SK-N-MC (cell line): ENCODE data around the gene FAAP100.

Source experiments
- DNase-seq: peaks from one replicate; pipeline ENCODE4 v3.0.0-alpha.2; 2011; ENCODE audit warnings: low read depth, low spot score
- H3K27ac ChIP-seq: fragments of 200-600 bp; sonication (generic); 2 replicates; pipeline ENCODE4 v1.5.1; 2016; ENCODE audit warnings: mixed run types
- H3K36me3 ChIP-seq: fragments of 200-600 bp; sonication (generic); 2 replicates; pipeline ENCODE4 v1.6.1; 2017; ENCODE audit warnings: antibody characterized with exemption, low read length, mixed read lengths; ENCODE audit not compliant: insufficient read depth
- H3K4me3 ChIP-seq: fragments of 200-600 bp; sonication (generic); 2 replicates; pipeline ENCODE4 v1.5.1; 2016
- H3K9ac ChIP-seq: fragments of 200-600 bp; sonication (generic); 2 replicates; pipeline ENCODE4 v1.8.0; 2017; ENCODE audit warnings: mixed run types, mixed read lengths; ENCODE audit not compliant: insufficient read length
- H3K9me3 ChIP-seq: fragments of 200-600 bp; sonication (generic); 2 replicates; pipeline ENCODE4 v1.6.1; 2017; ENCODE audit warnings: low read depth, mild to moderate bottlenecking, antibody characterized with exemption, low read length, moderate library complexity, mixed read lengths
- EZH2 ChIP-seq: fragments of 200-600 bp; sonication (generic); IDR thresholded peaks from one replicate; pipeline ENCODE4 v1.6.1; 2017; ENCODE audit warnings: antibody characterized with exemption
- FOXP2 ChIP-seq: optimal IDR thresholded peaks from 2 replicates; pipeline ENCODE3; 2011; ENCODE audit warnings: mild to moderate bottlenecking, moderate library complexity; ENCODE audit not compliant: insufficient read depth; ENCODE audit errors: extremely low read length, control extremely low read depth
- POLR2AphosphoS5 ChIP-seq: IDR thresholded peaks from 2 replicates; pipeline ENCODE4 v1.6.1; 2012; ENCODE audit warnings: mild to moderate bottlenecking, low read depth, low read length, borderline replicate concordance

The FAAP100 gene

DNA sequence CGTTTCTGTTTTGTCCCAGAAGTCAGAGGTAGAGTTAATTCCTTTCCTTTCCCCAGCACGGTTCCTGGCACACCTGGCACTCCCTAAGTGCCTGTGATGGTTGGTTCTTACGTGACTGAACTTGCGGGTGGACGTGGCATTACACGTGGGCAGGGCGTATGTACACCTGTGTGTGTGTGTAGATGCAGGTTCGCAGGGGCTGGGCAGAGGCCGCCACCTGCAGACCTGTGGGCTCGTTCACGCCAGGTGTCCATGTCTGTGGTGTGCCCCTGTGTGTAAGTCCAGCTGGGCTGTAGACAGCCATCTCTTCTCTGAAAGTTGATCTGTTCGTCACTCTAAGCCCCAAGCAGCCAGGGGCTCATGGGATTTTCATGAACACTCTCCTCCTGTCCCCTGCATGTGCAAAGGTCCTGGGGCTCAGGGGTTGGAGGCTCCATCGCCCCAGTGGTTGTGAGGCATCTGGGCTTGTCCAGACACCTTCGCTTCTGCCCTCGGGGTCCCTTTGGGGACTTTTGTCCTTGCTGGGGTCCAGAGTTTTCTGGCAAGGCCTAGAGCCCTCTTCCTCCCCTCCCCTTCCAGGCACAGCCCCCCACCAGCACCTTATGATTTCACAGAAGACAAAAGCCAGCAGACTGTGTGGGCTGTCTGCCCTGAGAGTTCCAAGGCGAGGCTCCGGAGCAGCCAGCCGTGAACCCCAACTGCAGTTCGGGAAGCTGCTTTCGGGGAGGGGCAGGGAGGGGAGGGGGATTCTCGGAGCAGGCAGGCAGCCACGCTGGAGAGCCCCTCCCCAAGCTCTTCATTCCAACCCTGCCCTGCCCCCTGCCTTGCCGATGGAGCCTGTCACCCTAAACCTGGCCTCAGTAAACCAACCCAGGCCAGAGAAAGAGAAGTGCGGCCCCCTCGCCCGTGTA is 29.4 kb downstream of the FAAP100 start:
- Histone ChIP-seq H3K36me3 (no peaks in the 10 kb centered on the region), H3K27ac (no peak overlapping the region), H3K9ac (no peak overlapping the region), H3K4me3 (no peak overlapping the region), H3K9me3 (no peaks in the 10 kb centered on the region)
- no peak for TF ChIP-seq FOXP2
- no peak for TF ChIP-seq POLR2AphosphoS5
- no peak for TF ChIP-seq EZH2
- no peak for DNase-seq

DNA sequence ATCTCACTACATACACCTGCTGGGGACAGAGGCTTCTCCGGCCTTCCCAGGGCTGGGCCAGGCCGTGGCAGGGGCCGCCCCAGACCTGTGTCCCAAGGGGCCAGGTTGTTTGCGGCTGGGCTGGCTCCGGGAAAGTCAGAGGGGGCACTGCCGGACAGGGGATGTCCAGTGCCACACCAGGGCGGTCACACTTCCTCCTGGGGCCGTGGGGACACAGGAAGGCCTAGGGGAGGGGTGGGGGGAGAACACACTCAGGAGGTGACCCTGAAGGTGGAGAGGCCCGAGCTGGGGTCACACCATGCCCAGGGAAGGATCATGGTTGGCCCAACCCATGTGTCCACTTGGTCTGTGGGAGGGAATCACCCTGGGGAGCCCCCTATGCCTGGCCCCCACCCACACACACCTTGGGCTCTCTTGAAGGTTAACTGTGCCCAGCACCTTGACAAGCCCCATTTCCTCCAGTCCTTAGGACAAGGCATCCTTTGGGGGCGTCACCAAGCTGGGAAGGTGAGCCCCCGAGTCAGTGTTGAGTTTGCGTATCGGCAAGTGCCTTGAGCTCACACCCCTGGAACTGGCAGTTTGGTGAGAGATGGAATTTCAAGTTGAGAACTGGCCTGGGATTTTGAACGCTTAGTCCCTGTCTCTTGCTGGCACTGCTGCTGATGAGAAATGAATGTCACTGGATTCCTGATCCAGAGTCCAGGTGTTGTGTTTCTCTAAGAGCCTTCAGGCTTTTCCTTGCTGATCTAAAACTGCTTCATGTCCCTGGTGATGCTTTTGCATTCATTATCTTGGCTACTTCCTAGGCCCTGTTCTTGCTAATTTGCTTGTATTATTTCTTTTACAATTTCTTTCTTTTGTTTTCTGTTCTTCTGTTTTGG is 31.9 kb downstream of the FAAP100 start:
- Histone ChIP-seq H3K27ac (0 out of 2 replicates have a peak overlapping the region, but pooled peaks have one; percentile 26), H3K9ac (no peak overlapping the region), H3K9me3 (no peaks in the 10 kb centered on the region), H3K4me3 (no peak overlapping the region), H3K36me3 (no peaks in the 10 kb centered on the region)
- TF ChIP-seq FOXP2 (no peak), EZH2 (no peak), POLR2AphosphoS5 (no peak)
- DNase-seq: no peak

DNA sequence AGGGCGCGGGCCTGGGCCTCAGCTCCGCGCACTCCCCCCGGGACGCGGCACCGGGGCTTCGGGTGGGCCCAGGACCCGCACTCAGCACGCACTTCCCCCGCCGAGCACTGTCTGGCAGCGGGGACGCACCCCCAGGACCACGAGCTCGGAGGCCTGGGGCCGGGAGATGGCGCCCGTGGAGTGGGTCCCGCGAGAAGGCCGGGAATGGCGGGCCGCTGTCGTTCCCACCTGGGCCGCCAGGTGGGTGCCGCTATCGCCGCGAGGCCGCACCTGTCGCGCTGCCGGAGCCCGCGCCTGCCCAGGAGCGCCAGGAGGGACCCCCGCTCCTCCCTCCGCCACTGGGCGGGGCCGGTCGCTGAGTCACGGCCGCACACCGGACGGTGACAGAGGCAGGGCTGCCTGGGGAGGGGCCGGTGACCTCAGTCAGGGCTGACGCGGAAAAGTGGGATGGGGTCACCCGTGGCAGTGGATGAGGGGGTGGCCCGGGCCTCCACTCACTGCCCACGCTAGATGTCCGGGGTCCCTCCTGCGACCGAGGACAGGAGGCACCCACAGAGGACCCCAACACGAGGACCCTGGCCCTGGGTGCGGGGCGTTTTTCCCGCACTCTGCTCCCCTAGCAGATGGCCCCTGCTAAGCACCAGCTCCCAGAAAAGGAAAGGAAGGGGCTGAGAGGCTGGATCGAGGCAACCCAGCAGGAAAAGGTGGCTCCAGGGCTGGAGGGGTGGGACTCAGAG is 32.7 kb downstream of the FAAP100 start:
- no peaks in the 10 kb centered on the region for H3K36me3 ChIP-seq
- no peak overlapping the region for H3K9ac ChIP-seq
- DNase-seq: no peak
- no peak overlapping the region for H3K4me3 ChIP-seq
- TF ChIP-seq EZH2 (no peak), FOXP2 (no peak), POLR2AphosphoS5 (no peak)
- H3K27ac ChIP-seq: no peak overlapping the region
- no peaks in the 10 kb centered on the region for H3K9me3 ChIP-seq

DNA sequence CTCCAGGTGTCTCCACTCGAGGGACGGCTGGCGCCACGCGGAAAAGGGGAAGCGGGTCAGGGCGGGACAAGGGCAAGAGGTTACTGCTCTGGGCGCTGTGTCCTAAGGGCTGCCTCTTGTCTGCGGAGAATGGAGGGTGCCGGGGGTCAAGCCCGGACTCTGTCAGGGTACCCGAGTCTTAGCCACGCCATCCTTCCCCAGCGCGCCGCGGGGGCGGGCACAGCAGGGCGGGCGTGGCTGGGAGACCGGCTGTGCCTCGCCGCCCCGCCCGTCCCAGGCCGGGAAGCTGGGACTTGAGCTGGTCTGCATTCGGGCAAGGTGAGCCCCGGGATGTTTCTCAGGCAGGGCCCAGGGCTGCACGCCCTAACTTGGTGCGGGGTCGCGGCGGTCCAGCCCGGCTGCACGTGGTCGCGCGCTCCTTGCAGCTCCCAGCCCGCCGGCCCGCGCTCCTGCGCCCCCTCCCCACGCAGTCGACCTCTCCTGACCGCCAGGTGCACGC is 33.3 kb downstream of the FAAP100 start:
- no peak for DNase-seq
- Histone ChIP-seq H3K4me3 (no peak overlapping the region), H3K9me3 (no peaks in the 10 kb centered on the region), H3K27ac (no peak overlapping the region), H3K36me3 (no peaks in the 10 kb centered on the region), H3K9ac (no peak overlapping the region)
- TF ChIP-seq FOXP2: no peak
- TF ChIP-seq EZH2: no peak
- TF ChIP-seq POLR2AphosphoS5: no peak

DNA sequence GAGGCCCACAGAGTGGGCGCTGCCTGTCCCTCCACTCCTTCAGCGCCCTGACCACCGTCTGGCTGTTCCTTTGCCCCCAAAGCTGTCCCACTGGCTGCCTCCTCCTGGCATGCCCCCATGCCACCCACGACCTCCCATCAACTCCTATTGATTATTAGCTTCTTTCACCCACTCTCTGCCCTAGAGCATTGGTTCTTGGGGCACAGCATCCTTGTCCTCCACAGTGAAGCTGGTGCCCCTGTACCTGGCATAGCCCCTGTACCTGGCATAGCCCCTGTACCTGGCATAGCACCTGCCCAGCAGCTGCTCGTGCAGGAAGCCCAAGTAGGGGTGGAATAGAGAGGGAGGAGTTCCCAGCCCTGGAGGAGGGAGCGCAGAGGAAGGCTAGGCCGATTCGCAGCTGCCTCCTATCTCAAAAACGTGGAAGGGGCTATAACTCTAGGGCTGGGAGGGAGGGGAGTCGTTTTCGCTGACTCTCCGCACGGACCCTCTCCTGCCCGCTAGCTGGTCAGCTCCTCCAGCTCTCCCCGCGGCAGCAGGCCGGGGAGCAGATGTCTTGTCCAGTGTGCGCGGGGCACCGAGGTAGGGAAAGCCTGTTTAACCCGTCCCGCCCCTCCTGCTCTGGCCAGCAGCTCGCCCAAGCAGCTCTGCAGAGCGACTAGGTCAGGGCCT is 33.9 kb downstream of the FAAP100 start:
- TF ChIP-seq EZH2 (no peak), FOXP2 (no peak), POLR2AphosphoS5 (no peak)
- Histone ChIP-seq H3K9me3 (no peaks in the 10 kb centered on the region), H3K9ac (no peak overlapping the region), H3K27ac (no peak overlapping the region), H3K36me3 (no peaks in the 10 kb centered on the region), H3K4me3 (no peak overlapping the region)
- DNase-seq: no peak

DNA sequence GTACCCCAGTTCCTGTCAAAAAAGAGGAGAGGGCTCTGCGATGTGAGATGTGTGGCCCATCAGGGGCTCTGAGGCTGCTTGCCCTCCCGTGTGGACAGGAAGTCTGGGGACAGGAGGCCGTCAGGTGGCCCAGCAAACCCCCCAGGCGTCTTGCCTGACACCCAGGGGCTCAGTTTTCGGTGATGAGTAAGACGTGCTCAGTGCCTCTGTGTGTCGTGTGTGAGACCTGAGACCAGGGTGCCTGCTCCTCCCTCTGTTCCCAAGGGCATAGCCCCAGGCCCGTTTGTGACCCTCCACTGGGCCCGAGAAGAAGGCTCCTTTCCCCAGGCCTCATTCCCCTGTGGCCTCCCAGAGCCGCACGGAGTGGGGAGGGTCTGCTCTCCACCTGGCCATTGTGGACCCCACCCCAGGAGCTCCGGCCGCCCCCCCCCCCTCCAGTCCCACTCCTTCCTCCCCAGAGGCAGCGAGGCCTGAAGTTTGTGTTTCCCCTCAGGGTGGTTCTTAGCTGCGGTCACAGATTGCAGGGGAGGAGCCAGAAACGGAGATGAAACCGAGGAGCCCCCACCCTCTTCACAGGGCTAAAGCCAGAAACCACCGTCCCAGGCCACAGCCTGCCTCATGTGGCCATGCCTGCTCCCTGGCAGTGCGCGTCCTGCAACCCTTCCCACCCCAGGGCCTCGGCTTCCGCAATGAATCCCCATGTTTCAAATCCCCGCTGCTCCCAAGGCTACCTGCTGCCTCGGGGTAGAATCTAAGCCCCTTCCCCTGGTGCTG is 34.6 kb downstream of the FAAP100 start:
- Histone ChIP-seq H3K4me3 (no peak overlapping the region), H3K27ac (no peak overlapping the region), H3K9ac (peak overlapping the region; percentile 1), H3K36me3 (no peaks in the 10 kb centered on the region), H3K9me3 (no peaks in the 10 kb centered on the region)
- no peak for TF ChIP-seq EZH2
- no peak for TF ChIP-seq POLR2AphosphoS5
- no peak for TF ChIP-seq FOXP2
- DNase-seq: no peak

DNA sequence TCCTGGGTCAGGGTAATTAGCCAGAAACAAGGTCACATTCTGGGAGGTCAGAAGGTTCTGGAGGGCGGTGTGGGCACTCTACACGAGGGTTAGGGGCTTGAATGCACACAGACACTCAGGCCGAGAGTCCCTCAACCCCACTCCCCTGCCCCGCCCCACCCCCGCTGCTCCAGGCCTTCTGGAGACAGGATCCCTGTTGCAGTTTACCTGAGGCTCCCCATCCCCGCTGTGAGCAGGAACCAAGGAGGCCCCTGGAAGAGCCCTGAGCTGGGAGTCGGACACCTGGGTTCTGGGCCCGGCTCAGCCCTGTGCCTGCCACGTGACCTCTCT is 35.2 kb downstream of the FAAP100 start:
- TF ChIP-seq FOXP2: no peak
- TF ChIP-seq POLR2AphosphoS5: no peak
- TF ChIP-seq EZH2: no peak
- DNase-seq: no peak
- Histone ChIP-seq H3K4me3 (no peak overlapping the region), H3K36me3 (peaks cover 2% of the 10 kb centered on the region), H3K9me3 (no peaks in the 10 kb centered on the region), H3K27ac (no peak overlapping the region), H3K9ac (peak overlapping the region; percentile 1)
